ENCODE measurements around the gene SLC2A11.

- TF ChIP-seq CTCF (conservative IDR thresholded peaks at IDR 0.05; ENCODE audit: low read depth, low read length) (no peak), EZH2 (IDR thresholded peaks at IDR 0.05; ENCODE audit: low read length, unreplicated experiment) (no peak), EZH2phosphoT487 (IDR thresholded peaks at IDR 0.05; ENCODE audit: borderline replicate concordance, low read length) (no peak)
These were observed 21.4 kb upstream of the SLC2A11 start for GRCh38 chr22:23836281-23836680.
